DMS114 treated with DMSO at 0.1 percent for 48 hours (cell line): Measurements from ENCODE around the gene FHOD1.

Experiments
- DNase-seq: peaks from one replicate; lab custom pipeline; 2025; ENCODE audit not compliant: unreplicated experiment; lab: John Stamatoyannopoulos, UW

Gene FHOD1

GRCh38 chr16:67236563-67237395, 10.5 kb downstream of the FHOD1 start:
- DNase-seq, result no peak

DNA sequence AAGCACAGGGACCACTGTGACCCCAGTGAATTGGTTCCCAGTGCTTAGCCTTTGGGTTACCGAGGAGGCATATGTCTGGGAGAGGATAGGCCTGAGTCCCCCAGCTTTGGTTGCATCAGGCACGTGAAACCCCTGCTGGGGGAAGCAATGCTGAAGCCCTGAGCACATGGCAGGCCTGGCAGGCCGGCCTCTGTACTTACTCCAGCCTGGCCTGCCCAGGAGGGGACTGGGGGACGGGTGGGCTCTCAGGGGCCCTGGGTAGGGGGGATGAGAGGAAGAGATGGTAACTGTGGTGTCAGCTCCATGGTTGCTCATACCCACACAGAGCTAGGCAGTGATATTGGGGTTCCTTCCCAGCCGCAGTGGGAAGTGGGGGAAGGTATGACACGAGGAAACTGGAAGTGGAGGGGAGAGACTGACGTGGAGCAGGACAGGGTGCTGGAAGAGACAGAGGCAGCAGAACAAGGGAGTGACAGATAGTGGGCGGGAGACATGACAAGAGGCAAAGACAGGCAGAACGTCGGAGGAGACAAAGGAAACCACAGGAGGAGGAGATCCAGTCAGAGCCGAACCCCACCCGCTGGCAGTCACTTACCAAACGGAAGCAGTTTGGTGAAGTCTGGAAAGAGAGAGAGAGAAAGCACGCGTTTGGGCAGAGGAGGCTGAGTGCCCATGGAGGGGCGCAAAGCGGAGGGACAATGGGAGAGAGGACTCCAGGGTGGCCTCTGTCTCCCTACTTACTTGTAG, 11.3 kb downstream of the FHOD1 start:
- DNase-seq, result no peak

- no peak for DNase-seq
These were observed 13.1 kb downstream of the FHOD1 start for GRCh38 chr16:67234180-67234597.

GRCh38 chr16:67233596-67233995, 13.7 kb downstream of the FHOD1 start:
- DNase-seq, result no peak

DNA sequence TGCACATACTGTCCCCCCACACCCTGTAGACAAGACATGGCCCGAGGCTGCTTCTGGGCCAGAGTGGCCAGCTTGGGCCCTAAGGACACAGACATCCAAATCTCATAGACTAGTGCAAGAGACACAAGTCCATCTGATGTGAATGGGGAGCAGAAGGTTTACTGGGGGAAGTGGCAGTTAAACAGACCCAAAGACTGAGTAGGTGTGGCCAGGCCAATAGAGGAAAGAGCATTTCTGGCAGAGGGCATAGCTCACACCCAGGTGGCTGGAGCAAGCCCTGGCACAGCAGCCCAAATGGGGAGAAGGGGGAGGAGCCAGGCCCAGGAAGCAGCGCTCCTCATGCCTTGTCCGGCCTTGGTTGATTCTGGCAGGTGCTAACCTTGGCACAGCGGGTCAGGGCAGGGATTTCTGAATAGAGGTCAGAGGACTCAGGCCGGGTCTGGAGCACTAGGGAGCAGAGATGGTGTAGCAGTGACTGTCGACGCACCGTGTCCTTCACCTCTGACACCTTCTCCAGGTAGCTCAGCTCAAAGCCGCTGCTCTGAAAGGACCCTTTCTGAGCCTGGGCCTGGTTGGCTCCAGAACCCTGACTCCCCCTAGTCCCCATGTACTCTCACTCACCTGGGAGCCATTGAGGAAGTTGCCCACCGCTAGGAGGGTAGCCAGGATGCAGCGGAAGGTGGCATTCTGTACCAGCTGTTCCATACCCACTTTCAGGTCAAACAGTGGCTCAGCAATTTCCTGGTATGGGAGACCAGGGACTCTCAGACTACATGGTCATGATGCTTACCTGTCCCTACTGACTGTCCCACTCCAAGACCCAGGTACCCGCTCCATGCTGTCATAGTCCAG, 16.2 kb downstream of the FHOD1 start:
- no peak for DNase-seq

DNA sequence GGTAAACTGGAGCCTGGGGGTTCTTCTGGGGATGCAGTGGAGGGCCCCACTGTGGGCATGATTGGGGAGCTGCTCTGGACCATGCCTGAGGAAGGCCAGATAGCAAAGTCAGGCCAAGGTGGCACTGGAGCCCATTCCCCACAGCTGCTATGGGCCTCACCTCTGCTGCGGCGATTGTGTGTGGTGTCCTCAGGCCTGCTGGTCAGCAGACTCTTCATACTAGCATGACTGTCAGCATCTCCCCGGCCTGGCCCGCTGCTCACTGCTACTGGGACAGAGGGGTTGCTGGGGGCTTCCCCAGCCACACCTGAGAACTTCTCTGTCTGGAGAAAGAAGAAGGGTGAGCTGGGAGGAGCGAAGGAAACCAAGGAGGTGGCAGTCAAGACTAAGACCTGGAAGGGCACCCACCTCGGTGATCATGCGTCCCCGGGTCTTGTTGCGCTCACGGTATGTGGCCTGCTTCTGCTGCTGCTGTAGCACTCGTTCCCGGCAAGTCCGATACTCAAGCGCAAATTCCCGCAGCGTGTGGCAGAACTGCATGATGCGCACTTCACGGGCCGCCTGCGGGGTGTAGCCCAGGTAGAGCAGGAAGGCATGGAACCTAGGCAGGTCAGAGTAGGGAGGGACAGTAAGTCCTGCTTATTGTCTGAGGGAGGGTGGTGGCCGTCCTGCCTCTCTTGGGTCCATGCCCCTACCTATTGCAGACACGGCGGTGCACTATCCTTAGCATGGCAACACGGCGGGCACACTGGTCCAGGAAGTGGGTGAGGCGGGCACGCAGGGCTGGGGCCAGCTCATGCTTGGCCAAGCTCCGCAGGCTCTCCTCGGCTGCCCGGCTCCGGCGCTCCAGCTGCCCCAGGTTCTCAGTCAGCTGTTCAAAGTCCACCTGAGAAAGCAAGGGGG, 17.1 kb downstream of the FHOD1 start:
- DNase-seq, result no peak

DNA sequence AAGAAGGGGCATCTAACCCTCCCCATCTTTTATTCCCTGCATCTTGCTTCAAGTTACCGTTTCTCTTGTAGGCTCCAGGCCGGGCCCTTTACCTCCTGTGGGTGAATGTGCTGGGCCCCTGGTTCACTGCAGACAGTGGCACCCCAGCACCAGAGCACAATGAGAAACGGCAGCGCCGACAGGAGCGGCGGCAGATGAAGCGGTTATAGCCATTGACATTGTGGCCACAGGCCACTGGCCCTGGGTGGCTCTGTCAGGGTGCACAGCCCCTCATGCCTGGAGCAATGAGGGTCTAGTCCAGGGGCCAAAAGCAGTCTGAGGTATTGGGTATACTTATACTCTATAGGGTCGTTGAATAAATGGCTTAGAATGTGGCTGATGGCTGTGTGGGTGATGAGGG, 18.4 kb downstream of the FHOD1 start:
- DNase-seq, result no peak

- no peak for DNase-seq
These were observed 19.1 kb downstream of the FHOD1 start for GRCh38 chr16:67228034-67228785.

DNA sequence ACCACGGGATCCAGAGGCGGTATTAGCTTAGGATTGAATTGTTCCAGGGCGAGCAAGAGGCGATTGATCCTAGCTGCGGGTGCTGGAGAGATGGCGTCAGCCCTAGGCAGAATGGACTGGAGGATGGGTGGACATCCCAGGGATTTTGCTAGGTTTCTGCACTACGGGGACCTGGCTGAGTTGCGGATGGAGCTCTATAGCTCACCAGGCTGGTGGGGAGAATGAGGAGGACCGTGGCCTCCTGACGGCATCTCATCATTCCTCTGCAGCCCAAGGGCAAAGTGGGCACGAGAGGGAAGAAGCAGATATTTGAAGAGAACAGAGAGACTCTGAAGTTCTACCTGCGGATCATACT, 19.7 kb downstream of the FHOD1 start:
- DNase-seq, result no peak

DNA sequence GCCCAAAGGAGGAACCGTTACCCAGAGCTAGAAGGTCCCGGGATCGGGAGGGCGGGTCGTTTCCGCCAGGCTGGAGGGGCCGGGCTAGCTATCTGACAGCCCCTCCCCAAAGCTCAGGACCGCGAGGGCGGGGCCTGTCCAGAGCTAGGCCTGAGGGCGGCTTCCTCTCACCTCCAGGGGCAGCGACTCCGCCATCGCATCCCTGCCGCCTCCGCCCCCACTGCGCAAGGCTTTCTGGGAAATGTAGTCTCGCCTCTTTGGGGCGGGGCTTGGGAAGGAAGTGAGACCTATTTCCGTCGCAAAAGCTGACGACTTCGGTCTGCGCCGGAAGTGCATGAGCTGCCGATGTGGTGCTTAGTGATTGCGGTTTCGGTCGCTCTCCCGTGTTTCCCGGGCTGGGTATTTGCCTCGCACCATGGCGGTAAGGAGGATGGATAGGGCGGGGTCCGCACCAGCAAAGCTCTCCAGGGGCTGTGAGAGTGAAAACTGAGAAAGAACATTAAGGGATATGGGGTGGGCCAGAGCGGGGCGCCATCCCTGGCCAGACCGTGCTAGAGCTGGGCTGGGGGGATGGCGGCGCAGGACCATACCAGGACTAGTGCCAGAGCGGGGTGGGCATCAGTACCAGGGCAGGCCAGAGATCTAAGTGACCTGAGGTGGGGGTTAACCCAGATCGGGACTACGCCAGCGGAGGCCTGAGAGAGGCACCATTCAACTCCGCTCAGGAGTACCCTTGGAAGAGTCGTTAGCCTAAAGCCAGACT, 20.3 kb downstream of the FHOD1 start, which contains the start of gene TMEM208:
TSS of gene TMEM208 (plus strand) at position 327 of the 763 bp plus-strand sequence. CDS start at position 416, 89 bp downstream.
- DNase-seq, result peak; percentile 94

DNA sequence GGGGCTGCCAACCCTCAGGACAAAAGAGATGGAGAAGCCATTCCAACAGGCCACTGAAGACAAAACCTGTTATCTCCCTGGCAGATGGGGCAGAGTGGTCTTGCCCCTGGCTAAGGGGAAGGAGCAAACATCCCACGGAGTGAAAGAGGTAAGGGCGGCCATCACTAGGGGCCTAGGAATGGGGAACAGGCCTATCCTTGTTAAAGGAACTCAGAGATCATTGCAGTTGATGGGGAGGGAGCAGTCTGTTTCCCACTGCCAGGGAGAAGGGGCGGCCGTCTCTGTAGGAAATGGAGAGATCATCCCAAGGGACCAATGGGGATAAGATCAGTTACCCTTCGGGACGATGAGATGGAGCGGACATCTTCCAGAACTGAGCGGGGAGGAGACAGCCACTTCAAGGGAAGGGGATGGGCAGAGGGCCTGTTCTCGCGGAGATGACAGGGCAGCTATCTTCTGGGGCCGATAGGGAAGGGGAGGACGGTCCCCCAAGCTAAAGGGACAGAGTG, 20.9 kb downstream of the FHOD1 start:
- DNase-seq, result no peak

DNA sequence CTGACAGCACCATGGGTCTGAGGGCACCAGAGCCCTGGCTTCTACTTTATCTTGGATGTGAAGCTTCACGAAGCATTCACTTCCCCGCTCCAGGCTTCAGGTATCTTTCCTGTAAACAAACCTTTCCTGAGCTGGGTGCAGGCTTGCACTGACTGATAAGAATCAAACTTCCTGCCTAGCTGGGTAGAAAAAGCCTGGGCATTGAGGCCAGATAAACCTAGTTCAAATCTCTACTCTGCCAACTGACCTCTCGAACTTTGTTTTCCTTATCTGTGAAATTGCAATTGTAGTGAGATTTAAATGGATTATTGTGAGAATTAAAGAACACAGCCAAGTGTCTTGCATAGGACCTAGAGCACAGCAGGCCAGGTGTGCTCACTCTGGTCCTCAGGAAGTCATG, 23.3 kb downstream of the FHOD1 start:
- DNase-seq, result no peak

DNA sequence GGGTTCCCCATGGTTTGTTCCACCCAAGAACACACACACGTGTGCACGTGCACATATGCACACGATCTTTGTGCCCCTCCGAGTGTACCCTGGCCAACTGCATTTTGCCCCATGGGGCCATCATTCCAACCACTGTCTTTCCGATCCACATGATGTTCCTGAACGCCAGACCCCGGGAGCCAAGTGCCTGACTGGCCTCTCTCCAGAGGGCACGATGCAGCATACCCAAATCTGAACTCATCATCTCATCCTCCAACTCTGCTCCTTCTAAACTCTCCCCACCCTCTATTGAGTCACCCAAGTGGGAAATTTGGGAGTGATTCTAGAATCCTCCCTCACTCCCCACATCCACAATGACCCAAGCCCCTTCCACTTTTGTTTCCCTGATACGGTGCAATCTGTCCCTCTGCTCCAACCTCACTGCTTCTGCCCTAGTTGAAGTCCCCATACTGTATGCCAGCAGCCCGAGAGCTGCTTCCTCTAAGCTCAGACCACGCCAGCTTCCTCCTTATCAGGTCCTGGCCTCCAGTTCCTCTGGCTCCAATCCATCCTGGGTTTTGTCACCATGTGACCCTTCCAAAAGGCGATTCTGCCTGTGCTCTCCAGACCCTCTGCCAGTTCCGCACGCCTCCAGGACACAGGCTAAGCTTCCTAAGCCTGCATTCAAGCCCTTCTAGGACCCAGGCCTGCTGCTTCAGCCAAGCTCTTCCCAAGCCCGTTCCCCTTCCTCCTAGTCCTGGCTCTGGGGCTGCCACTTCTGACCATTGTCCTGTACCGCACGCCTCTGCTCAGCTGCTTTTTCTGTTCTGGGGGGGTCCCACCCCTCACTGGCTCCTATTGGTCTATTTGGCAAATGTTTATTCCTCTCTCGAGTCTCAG, 30.4 kb downstream of the FHOD1 start:
- DNase-seq, result no peak

DNA sequence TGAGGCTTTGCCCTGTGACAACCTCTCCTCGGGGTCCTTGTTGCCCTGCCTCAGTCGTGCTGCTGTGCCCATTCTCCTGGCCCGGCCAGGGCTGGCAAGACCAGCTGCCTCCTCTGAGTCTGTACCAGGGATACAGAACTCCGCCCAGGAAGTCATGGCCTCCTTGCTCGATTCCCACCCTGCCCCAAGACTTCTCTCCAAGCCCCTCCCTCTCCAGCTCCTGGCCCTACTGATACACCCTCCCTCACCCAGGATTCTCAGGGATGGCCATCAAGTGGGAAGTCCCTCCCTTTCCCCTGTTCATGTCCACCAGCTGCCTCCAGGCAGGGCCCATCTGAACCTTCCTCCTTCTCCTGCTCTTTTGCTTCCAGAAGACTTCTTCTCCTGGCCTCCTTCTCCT, 31.6 kb downstream of the FHOD1 start:
- no peak for DNase-seq

DNA sequence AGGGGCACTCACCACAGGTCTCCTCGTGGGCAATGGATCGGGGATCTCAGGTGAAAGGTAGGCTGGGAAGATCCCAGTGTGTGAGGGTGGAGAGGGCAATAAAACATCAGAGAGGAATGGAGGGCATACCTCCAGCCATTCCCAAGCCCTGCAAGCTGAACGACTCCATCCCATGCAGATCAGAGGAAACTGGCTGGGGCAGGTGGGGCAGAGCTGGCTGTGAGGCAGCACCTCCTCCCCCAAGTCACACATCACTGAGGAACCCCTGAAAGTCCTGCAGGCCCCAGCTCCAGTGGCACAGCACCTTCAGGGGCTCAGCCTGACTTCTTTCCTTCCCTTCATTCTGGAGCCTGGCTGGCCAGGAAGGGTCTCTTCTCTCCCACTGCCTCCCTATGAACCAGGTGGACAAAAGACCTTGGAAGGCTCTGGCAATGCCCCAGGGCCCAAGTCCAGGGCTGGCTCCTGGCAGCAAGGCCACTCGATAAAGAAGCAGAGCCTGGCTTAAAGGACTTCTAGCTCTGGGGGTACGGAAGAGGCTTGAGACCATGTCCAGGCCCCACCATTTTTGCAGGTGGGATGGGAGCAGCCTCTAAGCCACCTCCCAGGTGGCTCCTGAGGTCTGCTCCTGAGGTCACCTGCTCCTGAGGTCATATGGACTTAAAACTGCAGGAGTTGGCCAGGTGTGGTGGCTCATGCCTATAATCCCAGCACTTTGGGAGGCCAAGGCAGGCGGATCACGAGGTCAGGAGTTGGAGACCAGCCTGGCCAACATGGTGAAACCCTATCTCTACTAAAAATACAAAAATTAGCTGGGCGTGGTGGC, 33.9 kb downstream of the FHOD1 start:
- no peak for DNase-seq

DNA sequence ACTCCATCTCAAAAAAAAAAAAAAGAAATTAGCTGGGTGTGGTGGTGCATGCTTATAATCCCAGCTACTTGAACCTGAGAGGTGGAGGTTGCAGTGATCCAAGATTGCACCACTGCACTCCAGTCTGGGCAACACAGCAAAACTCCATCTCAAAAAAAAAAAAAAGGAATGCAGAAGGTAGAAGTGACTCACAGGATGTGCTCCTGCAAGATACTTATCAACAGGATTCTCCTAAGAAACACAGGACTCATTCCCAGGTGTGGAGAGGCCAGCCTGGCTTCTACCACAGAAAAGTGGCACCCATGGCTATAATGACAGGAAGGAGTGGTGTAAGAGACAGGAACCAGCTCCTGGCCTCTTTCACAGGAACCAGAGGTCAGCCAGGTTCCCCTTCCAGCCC, 34.5 kb downstream of the FHOD1 start:
- DNase-seq, result no peak

- DNase-seq, result no peak
These were observed 35.6 kb downstream of the FHOD1 start for GRCh38 chr16:67211674-67212073.
